ENCODE measurements around the gene NEB. TPM values are rescaled to one million over a fixed set of nuclear protein-coding genes. Genes with fewer than 3 reads are reported as not detected.

The NEB gene
- polyA plus RNA-seq, 1 experiment = 0.01 TPM

- DNase-seq (ENCODE audit: low read depth) = no peak
- POLR2A ChIA-PET = no interaction called here
Measured at GRCh38 chr2:151665959-151666358, 68.3 kb downstream of the NEB start.

GRCh38 chr2:151664520-151664919, 69.8 kb downstream of the NEB start:
- TF ChIP-seq, protein P1, sequence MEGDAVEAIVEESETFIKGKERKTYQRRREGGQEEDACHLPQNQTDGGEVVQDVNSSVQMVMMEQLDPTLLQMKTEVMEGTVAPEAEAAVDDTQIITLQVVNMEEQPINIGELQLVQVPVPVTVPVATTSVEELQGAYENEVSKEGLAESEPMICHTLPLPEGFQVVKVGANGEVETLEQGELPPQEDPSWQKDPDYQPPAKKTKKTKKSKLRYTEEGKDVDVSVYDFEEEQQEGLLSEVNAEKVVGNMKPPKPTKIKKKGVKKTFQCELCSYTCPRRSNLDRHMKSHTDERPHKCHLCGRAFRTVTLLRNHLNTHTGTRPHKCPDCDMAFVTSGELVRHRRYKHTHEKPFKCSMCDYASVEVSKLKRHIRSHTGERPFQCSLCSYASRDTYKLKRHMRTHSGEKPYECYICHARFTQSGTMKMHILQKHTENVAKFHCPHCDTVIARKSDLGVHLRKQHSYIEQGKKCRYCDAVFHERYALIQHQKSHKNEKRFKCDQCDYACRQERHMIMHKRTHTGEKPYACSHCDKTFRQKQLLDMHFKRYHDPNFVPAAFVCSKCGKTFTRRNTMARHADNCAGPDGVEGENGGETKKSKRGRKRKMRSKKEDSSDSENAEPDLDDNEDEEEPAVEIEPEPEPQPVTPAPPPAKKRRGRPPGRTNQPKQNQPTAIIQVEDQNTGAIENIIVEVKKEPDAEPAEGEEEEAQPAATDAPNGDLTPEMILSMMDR (IDR thresholded peaks at IDR 0.05; ENCODE audit: insufficient read depth, low read depth, low read length) = no peak
- ChIA-PET POLR2A (no interaction called here), CTCF (no interaction called here)
- H3K27me3 ChIP-seq (ENCODE audit: control insufficient read depth, insufficient read depth, low read length) = no peaks in the 10 kb centered on the region
- no peak for DNase-seq (ENCODE audit: low read depth)
- no peaks in the 10 kb centered on the region for H3K36me3 ChIP-seq (ENCODE audit: control insufficient read depth, insufficient read depth, low read length)
- no peak overlapping the region for H3K4me3 ChIP-seq (ENCODE audit: low read depth, low read length)

More at GRCh38 chr2:151665959-151666358, 68.3 kb downstream of the NEB start:
- H3K27me3 ChIP-seq (ENCODE audit: control insufficient read depth, insufficient read depth, low read length) = no peaks in the 10 kb centered on the region
- no peak overlapping the region for H3K4me3 ChIP-seq (ENCODE audit: low read depth, low read length)
- H3K36me3 ChIP-seq (ENCODE audit: control insufficient read depth, insufficient read depth, low read length) = no peaks in the 10 kb centered on the region
- CTCF ChIA-PET = interaction anchor here (1.0 kb wide), 1 partner anchor 12 kb away, joined by 3 read pairs; no protein-coding TSS in a partner anchor
- TF ChIP-seq, protein P1 (IDR thresholded peaks at IDR 0.05; ENCODE audit: insufficient read depth, low read depth, low read length) = no peak

- DNase-seq (ENCODE audit: low read depth) = no peak
- Histone ChIP-seq H3K4me3 (ENCODE audit: low read depth, low read length) (no peak overlapping the region), H3K27me3 (ENCODE audit: control insufficient read depth, insufficient read depth, low read length) (no peaks in the 10 kb centered on the region), H3K36me3 (ENCODE audit: control insufficient read depth, insufficient read depth, low read length) (no peaks in the 10 kb centered on the region)
- ChIA-PET POLR2A (no interaction called here), CTCF (no interaction called here)
- TF ChIP-seq, protein P1 (IDR thresholded peaks at IDR 0.05; ENCODE audit: insufficient read depth, low read depth, low read length) = no peak
Measured at GRCh38 chr2:151661625-151662024, 72.7 kb downstream of the NEB start.

GRCh38 chr2:151658081-151658480, 76.2 kb downstream of the NEB start:
- TF ChIP-seq, protein P1 (IDR thresholded peaks at IDR 0.05; ENCODE audit: insufficient read depth, low read depth, low read length) = no peak
- Histone ChIP-seq H3K4me3 (ENCODE audit: low read depth, low read length) (no peak overlapping the region), H3K27me3 (ENCODE audit: control insufficient read depth, insufficient read depth, low read length) (no peaks in the 10 kb centered on the region), H3K36me3 (ENCODE audit: control insufficient read depth, insufficient read depth, low read length) (no peaks in the 10 kb centered on the region)
- DNase-seq (ENCODE audit: low read depth) = no peak
- ChIA-PET POLR2A (no interaction called here), CTCF (no interaction called here)

DNA sequence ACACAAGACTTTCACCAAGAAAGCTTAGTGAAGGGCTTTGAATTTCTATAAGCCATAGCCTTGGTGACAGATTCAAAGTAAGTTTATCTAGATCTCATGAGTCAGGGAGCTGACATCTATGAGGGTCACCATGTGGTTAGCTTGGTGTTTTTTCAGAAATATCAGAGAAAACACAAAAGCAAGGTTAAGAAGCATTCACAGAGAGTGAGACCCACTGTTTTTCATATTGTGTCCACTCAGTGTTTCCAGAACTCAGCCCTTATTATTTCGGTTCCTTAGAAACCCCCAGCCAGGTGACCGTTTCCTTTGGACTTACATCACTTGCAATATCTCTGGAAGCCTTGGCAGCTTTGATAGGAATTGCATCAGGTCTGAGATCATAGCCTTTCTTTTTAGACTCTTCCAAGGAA, 76.6 kb downstream of the NEB start:
- H3K36me3 ChIP-seq (ENCODE audit: control insufficient read depth, insufficient read depth, low read length) = no peaks in the 10 kb centered on the region
- no peak for DNase-seq (ENCODE audit: low read depth)
- CTCF ChIA-PET = no interaction called here

More for the DNA sequence above, 76.6 kb downstream of the NEB start:
- TF ChIP-seq, protein P1 (IDR thresholded peaks at IDR 0.05; ENCODE audit: insufficient read depth, low read depth, low read length) = no peak
- no peak overlapping the region for H3K4me3 ChIP-seq (ENCODE audit: low read depth, low read length)
- POLR2A ChIA-PET = no interaction called here
- no peaks in the 10 kb centered on the region for H3K27me3 ChIP-seq (ENCODE audit: control insufficient read depth, insufficient read depth, low read length)
